NCI-H1417 (cell line): ENCODE results near the gene PNMA3.
"Not testable (repeated sequence)": the region's sequence is repeated elsewhere in the genome, so short reads cannot be mapped to it uniquely, and the experiment has no call there.

Experiments used
- DNase-seq, 3 experiments: peaks; one replicate each; lab custom pipeline; 2025; lab: John Stamatoyannopoulos, UW

The PNMA3 gene

GRCh38 chrX:153055871-153056749, at the start of gene PNMA3:
TSS of gene PNMA3 (plus strand) at chrX:153056470. CDS start at chrX:153057056, 586 bp downstream.
- DNase-seq, result peak in 2 of 3 experiments; percentile 40 to 43

DNA sequence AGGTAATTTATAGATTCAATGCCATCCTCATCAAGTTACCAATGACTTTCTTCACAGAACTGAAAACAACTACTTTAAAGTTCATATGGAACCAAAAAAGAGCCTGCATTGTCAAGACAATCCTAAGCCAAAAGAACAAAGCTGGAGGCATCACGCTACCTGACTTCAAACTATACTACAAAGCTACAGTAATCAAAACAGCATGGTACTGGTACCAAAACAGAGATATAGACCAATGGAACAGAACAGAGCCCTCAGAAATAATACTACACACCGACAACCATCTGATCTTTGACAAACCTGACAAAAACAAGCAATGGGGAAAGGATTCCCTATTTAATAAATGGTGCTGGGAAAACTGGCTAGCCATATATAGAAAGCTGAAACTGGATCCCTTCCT, 39.1 kb upstream of the PNMA3 start:
- not testable (repeated sequence) for DNase-seq

DNA sequence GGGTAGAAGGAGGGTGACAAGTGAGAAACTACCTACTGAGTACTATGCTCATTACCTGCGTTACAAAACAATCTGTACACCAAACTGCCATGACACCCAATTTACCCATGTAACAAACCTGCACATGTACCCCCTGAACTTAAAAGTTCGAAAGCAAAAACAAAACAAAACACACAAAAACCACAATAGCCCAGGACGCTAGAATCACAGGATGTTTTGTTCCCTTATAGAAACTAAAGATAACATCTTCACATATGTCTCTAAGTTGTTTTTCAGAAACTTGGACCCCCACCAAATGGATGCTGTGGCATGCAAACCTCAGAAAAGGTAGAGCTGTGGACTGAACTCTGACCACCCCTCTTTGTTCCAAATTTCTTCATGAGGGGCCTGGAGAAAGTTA, 37.1 kb upstream of the PNMA3 start:
- DNase-seq, result no peak

DNA sequence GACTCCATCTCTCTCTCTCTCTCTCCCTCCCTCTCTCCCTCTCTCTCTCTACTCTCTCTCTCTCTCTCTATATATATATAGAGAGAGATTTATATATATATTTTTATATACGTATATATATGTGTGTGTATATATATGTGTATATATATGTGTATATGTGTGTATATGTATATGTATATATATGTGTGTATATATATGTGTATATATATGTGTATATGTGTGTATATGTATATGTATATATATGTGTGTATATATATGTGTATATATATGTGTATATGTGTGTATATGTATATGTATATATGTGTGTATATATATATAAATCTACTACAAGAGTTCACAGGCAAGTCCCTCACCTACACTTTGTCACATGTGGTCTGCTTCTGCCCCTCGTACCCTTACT, 29.8 kb upstream of the PNMA3 start:
- DNase-seq, result not testable (repeated sequence)

- DNase-seq, result not testable (repeated sequence)
Measured at GRCh38 chrX:153028487-153028886, 27.8 kb upstream of the PNMA3 start.

GRCh38 chrX:153029162-153029561, 27.1 kb upstream of the PNMA3 start:
- no peak for DNase-seq

DNA sequence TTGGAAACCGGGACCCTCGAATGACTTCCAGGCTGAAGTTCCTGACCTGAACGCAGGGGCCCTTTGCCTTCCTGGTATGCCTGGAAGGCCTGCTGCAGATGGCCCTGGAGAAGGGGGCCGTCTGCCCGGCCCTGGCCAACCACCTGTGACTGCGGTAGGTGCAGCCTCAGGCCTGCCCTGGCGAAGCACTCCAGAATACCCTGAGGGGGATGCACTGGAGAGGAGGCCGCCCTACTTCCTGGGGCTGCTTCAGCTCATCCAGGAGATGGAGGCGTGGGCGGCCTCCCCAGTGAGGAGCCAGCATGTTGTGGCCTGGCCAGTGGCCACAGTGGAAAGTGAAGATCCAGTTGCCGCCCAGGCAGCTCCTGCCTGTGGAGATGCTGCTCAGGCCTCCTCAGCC, 26.4 kb upstream of the PNMA3 start:
- no peak for DNase-seq

GRCh38 chrX:153030801-153031200, 25.5 kb upstream of the PNMA3 start:
- DNase-seq, result no peak

GRCh38 chrX:153032397-153033118, 23.7 kb upstream of the PNMA3 start:
- DNase-seq, result peak; percentile 45 to 69 (median 68)

DNA sequence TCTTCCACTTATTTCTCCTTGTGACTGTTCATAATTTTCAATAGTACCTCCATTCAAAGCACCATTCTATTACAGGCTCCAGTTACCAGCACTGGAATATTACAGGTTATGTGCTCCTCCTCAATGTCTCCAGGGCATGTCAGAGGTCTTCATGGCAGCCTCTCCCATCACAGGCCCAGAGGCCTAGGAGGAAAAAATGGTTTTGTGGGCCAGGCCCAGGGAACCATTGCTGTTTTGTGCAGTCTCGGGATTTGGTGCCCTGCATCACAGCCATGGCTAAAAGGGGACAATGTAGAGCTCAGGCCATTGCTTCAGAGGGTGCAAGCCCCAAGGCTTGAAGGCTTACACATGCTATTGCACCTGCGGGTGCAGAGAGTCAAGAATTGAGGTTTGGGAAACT, 7.2 kb upstream of the PNMA3 start:
- DNase-seq, result no peak

- DNase-seq, result no peak
Measured at GRCh38 chrX:153052534-153052933, 3.7 kb upstream of the PNMA3 start.

DNA sequence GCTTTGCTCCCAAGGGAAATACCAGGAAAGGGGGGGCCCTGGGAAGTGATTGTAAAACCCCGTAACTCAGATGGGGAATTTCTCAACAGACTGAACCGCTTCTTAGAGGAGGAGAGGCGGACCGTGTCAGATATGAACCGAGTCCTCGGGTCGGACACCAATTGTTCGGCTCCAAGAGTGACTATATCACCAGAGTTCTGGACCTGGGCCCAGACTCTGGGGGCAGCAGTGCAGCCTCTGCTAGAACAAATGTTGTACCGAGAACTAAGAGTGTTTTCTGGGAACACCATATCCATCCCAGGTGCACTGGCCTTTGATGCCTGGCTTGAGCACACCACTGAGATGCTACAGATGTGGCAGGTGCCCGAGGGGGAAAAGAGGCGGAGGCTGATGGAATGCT, 1.0 kb downstream of the PNMA3 start:
- peak in 1 of 3 experiments; percentile 45 for DNase-seq

- no peak for DNase-seq
Measured at GRCh38 chrX:153059191-153060094, 3.2 kb downstream of the PNMA3 start.

- no peak for DNase-seq
Measured at GRCh38 chrX:153060095-153060445, 3.8 kb downstream of the PNMA3 start.

- no peak for DNase-seq
Measured at GRCh38 chrX:153061732-153062131, 5.5 kb downstream of the PNMA3 start.

DNA sequence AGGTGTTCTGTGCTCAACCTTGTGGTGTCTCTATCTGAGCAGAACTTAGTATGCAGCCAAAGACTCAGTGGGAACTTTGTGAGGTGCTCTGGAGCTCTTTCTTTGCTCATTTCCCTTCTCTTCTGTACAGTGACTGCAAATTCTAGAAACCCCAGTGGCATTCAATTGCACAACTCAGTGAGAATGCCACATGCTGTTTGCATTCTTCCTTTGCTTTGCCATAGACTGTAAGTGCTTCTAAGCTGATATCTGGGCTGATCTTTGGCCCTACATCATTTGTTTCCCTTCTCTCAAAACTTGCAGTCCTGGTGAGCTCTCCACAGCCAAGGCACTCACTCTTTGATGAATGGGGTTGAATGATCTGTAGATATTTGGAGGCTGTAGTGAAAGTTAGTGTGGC, 7.0 kb downstream of the PNMA3 start:
- no peak for DNase-seq

GRCh38 chrX:153064061-153064460, 7.8 kb downstream of the PNMA3 start:
- DNase-seq, result no peak

- no peak for DNase-seq
Measured at GRCh38 chrX:153065389-153065788, 9.1 kb downstream of the PNMA3 start.

GRCh38 chrX:153066402-153066801, 10.1 kb downstream of the PNMA3 start:
- DNase-seq, result not testable (repeated sequence)

DNA sequence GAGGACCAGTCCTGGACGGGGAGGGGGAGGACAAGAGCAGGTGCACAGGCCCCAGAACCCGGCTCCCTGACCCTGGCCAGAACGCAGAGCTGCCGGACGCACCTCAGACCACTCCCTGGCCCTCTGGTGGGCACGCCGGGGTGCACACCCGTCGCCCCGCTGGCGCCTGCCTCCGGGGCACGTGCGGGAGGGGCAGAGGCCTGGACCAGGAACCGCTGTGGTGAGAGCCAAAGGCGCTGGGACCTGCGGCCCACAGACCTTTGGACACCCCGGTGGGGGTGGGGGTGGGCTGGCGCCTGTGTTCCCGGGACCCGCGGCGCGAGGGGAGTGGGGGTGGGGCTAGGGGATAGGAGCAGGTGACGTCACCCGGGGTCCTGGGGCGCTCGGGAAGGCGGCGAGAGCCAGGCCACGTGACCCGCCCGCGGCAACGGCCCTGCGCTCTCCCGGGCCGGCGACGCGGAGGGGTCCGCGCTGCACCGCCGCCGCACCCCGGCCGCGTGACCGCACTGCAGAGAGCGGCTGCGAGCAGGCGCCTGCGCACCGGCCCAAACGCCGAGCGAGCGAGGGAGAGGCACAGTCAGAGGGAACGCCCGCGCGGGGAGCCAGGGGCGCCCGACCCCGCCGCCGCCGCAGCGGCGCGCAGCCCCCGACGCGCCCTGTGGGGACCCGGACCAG, 15.8 kb downstream of the PNMA3 start, which contains the start of gene PNMA6A:
Gene PNMA6A, plus strand, starts transcription at position 546 of the 675 bp plus-strand sequence. CDS start 609 bp downstream, outside the sequence.
- DNase-seq, result not testable (repeated sequence)

DNA sequence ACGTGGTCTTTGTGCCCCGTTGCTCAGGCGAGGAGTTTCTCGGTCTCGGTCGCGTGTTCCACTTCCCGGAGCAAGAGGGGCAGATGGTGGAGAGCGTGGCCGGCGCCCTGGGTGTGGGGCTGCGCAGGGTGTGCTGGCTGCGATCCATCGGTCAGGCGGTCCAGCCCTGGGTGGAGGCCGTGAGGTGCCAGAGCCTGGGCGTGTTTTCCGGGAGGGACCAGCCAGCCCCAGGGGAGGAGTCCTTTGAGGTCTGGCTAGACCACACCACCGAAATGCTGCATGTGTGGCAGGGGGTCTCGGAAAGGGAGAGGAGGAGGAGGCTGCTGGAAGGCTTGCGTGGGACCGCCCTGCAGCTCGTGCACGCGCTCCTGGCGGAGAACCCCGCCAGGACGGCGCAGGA, 17.1 kb downstream of the PNMA3 start:
- DNase-seq, result not testable (repeated sequence)
